HuH-7.5 (cell line): ENCODE measurements around the gene TCAF2.
"Not testable (repeated sequence)": the region's sequence is repeated elsewhere in the genome, so short reads cannot be mapped to it uniquely, and the experiment has no call there.

Experiments used
- DNase-seq: peaks from one replicate; pipeline ENCODE4 v3.0.0; 2011; ENCODE audit warnings: low spot score

TCAF2 gene

GRCh38 chr7:143620646-143621045 lies at the start of gene TCAF2:
Gene TCAF2, plus strand, starts transcription at chr7:143620974.
- DNase-seq = not testable (repeated sequence)

- not testable (repeated sequence) for DNase-seq
These were observed 49.3 kb upstream of the TCAF2 start, which contains the start of gene CTAGE15 for GRCh38 chr7:143571501-143571900. Gene CTAGE15, plus strand, starts transcription at chr7:143571801. Its CDS starts 17 bp downstream, at chr7:143571818.

- not testable (repeated sequence) for DNase-seq
These were observed 32.6 kb upstream of the TCAF2 start for GRCh38 chr7:143588183-143588582.

GRCh38 chr7:143589897-143590296 lies 30.9 kb upstream of the TCAF2 start:
- not testable (repeated sequence) for DNase-seq

GRCh38 chr7:143598086-143598485 lies 22.7 kb upstream of the TCAF2 start:
- not testable (repeated sequence) for DNase-seq

- DNase-seq = not testable (repeated sequence)
These were observed 17.2 kb upstream of the TCAF2 start for GRCh38 chr7:143603549-143603948.

- not testable (repeated sequence) for DNase-seq
These were observed 14.7 kb upstream of the TCAF2 start for GRCh38 chr7:143606088-143606487.

GRCh38 chr7:143615545-143615944 lies 5.2 kb upstream of the TCAF2 start:
- not testable (repeated sequence) for DNase-seq

GRCh38 chr7:143617204-143617603 lies 3.6 kb upstream of the TCAF2 start:
- not testable (repeated sequence) for DNase-seq

- DNase-seq = not testable (repeated sequence)
These were observed 716 bp upstream of the TCAF2 start for GRCh38 chr7:143620058-143620457.

GRCh38 chr7:143621175-143621574 lies 401 bp downstream of the TCAF2 start:
- not testable (repeated sequence) for DNase-seq

- DNase-seq = not testable (repeated sequence)
These were observed 1.4 kb downstream of the TCAF2 start for GRCh38 chr7:143622130-143622529.

GRCh38 chr7:143630653-143631052 lies 9.9 kb downstream of the TCAF2 start:
- not testable (repeated sequence) for DNase-seq

GRCh38 chr7:143632506-143632905 lies 11.7 kb downstream of the TCAF2 start:
- DNase-seq = not testable (repeated sequence)

GRCh38 chr7:143633013-143633618 lies 12.3 kb downstream of the TCAF2 start:
- DNase-seq = not testable (repeated sequence)

- not testable (repeated sequence) for DNase-seq
These were observed 14.8 kb downstream of the TCAF2 start for GRCh38 chr7:143635364-143636240.

GRCh38 chr7:143639372-143639771 lies 18.6 kb downstream of the TCAF2 start:
- DNase-seq = not testable (repeated sequence)

- DNase-seq = not testable (repeated sequence)
These were observed 19.9 kb downstream of the TCAF2 start for GRCh38 chr7:143640528-143641189.

- DNase-seq = not testable (repeated sequence)
These were observed 25.8 kb downstream of the TCAF2 start for GRCh38 chr7:143646598-143646997.

GRCh38 chr7:143649902-143650301 lies 29.1 kb downstream of the TCAF2 start:
- not testable (repeated sequence) for DNase-seq

GRCh38 chr7:143650447-143650846 lies 29.7 kb downstream of the TCAF2 start:
- DNase-seq = not testable (repeated sequence)
